ENCODE data around the gene OGDH.
"Not testable (repeated sequence)": the region's sequence is repeated elsewhere in the genome, so short reads cannot be mapped to it uniquely, and the experiment has no call there.

OGDH gene

GRCh38 chr7:44699598-44699997, 93.2 kb downstream of the OGDH start:
- 86% methylated on average over 2 of the region's 2 CpGs for WGBS
- H3K27me3 ChIP-seq (ENCODE audit: insufficient read depth, low read length); H3K9me3 ChIP-seq (ENCODE audit: insufficient read depth, low read depth, low read length); H3K4me1 ChIP-seq (ENCODE audit: insufficient read depth, low read length); H3K27ac ChIP-seq (ENCODE audit: low read depth, low read length); H3K4me3 ChIP-seq (ENCODE audit: low read length); H3K9ac ChIP-seq (ENCODE audit: low read depth, low read length): not testable (repeated sequence)
- H3K36me3 ChIP-seq (ENCODE audit: insufficient read depth, low read length): peaks cover 71% of the 10 kb centered on the region

- Histone ChIP-seq H3K27ac (ENCODE audit: low read depth, low read length) (no peak overlapping the region), H3K9me3 (ENCODE audit: insufficient read depth, low read depth, low read length) (no peaks in the 10 kb centered on the region), H3K4me1 (ENCODE audit: insufficient read depth, low read length) (no peaks in the 10 kb centered on the region), H3K9ac (ENCODE audit: low read depth, low read length) (no peak overlapping the region), H3K36me3 (ENCODE audit: insufficient read depth, low read length) (peaks cover 66% of the 10 kb centered on the region), H3K4me3 (ENCODE audit: low read length) (no peak overlapping the region), H3K27me3 (ENCODE audit: insufficient read depth, low read length) (no peaks in the 10 kb centered on the region)
- WGBS: 92% methylated on average over 8 of the region's 8 CpGs
Observed at GRCh38 chr7:44700322-44700721, 93.9 kb downstream of the OGDH start.

- H3K27me3 ChIP-seq (ENCODE audit: insufficient read depth, low read length); H3K4me3 ChIP-seq (ENCODE audit: low read length); H3K9ac ChIP-seq (ENCODE audit: low read depth, low read length); H3K4me1 ChIP-seq (ENCODE audit: insufficient read depth, low read length); H3K9me3 ChIP-seq (ENCODE audit: insufficient read depth, low read depth, low read length); H3K27ac ChIP-seq (ENCODE audit: low read depth, low read length): not testable (repeated sequence)
- H3K36me3 ChIP-seq (ENCODE audit: insufficient read depth, low read length): peaks cover 55% of the 10 kb centered on the region
- WGBS: 98% methylated on average over 10 of the region's 10 CpGs
Observed at GRCh38 chr7:44703391-44703790, 97.0 kb downstream of the OGDH start.

- Histone ChIP-seq H3K9ac (ENCODE audit: low read depth, low read length) (no peak overlapping the region), H3K27ac (ENCODE audit: low read depth, low read length) (no peak overlapping the region), H3K4me3 (ENCODE audit: low read length) (no peak overlapping the region), H3K36me3 (ENCODE audit: insufficient read depth, low read length) (peaks cover 57% of the 10 kb centered on the region), H3K4me1 (ENCODE audit: insufficient read depth, low read length) (no peaks in the 10 kb centered on the region), H3K9me3 (ENCODE audit: insufficient read depth, low read depth, low read length) (no peaks in the 10 kb centered on the region), H3K27me3 (ENCODE audit: insufficient read depth, low read length) (no peaks in the 10 kb centered on the region)
- 100% methylated on average over 1 of the region's 1 CpG for WGBS
Observed at GRCh38 chr7:44703921-44704320, 97.5 kb downstream of the OGDH start.

GRCh38 chr7:44705434-44705833, 99.0 kb downstream of the OGDH start:
- 98% methylated on average over 3 of the region's 3 CpGs for WGBS
- Histone ChIP-seq H3K27ac (ENCODE audit: low read depth, low read length) (no peak overlapping the region), H3K27me3 (ENCODE audit: insufficient read depth, low read length) (no peaks in the 10 kb centered on the region), H3K9me3 (ENCODE audit: insufficient read depth, low read depth, low read length) (no peaks in the 10 kb centered on the region), H3K4me3 (ENCODE audit: low read length) (no peak overlapping the region), H3K36me3 (ENCODE audit: insufficient read depth, low read length) (peaks cover 52% of the 10 kb centered on the region), H3K9ac (ENCODE audit: low read depth, low read length) (no peak overlapping the region), H3K4me1 (ENCODE audit: insufficient read depth, low read length) (no peaks in the 10 kb centered on the region)

- no peak overlapping the region for H3K27ac ChIP-seq (ENCODE audit: low read depth, low read length)
Observed at GRCh38 chr7:44706788-44707557, 100.5 kb downstream of the OGDH start.

GRCh38 chr7:44707558-44708230, 101.3 kb downstream of the OGDH start:
- Histone ChIP-seq H3K9me3 (ENCODE audit: insufficient read depth, low read depth, low read length) (no peaks in the 10 kb centered on the region), H3K4me1 (ENCODE audit: insufficient read depth, low read length) (no peaks in the 10 kb centered on the region), H3K4me3 (ENCODE audit: low read length) (no peak overlapping the region), H3K27ac (ENCODE audit: low read depth, low read length) (no peak overlapping the region), H3K36me3 (ENCODE audit: insufficient read depth, low read length) (peaks cover 41% of the 10 kb centered on the region), H3K9ac (ENCODE audit: low read depth, low read length) (no peak overlapping the region), H3K27me3 (ENCODE audit: insufficient read depth, low read length) (no peaks in the 10 kb centered on the region)
- 95% methylated on average over 21 of the region's 21 CpGs for WGBS

More at GRCh38 chr7:44706788-44707557, 100.5 kb downstream of the OGDH start:
- WGBS: 96% methylated on average over 20 of the region's 20 CpGs
- Histone ChIP-seq H3K4me3 (ENCODE audit: low read length) (no peak overlapping the region), H3K4me1 (ENCODE audit: insufficient read depth, low read length) (no peaks in the 10 kb centered on the region), H3K9me3 (ENCODE audit: insufficient read depth, low read depth, low read length) (no peaks in the 10 kb centered on the region), H3K27me3 (ENCODE audit: insufficient read depth, low read length) (no peaks in the 10 kb centered on the region), H3K36me3 (ENCODE audit: insufficient read depth, low read length) (peaks cover 44% of the 10 kb centered on the region), H3K9ac (ENCODE audit: low read depth, low read length) (no peak overlapping the region)

GRCh38 chr7:44709011-44709915, 102.8 kb downstream of the OGDH start:
- H3K4me1 ChIP-seq (ENCODE audit: insufficient read depth, low read length): no peaks in the 10 kb centered on the region
- no peak overlapping the region for H3K4me3 ChIP-seq (ENCODE audit: low read length)
- no peak overlapping the region for H3K9ac ChIP-seq (ENCODE audit: low read depth, low read length)
- no peaks in the 10 kb centered on the region for H3K27me3 ChIP-seq (ENCODE audit: insufficient read depth, low read length)
- H3K27ac ChIP-seq (ENCODE audit: low read depth, low read length): no peak overlapping the region
- H3K36me3 ChIP-seq (ENCODE audit: insufficient read depth, low read length): peaks cover 31% of the 10 kb centered on the region
- 95% methylated on average over 19 of the region's 19 CpGs for WGBS
- H3K9me3 ChIP-seq (ENCODE audit: insufficient read depth, low read depth, low read length): no peaks in the 10 kb centered on the region

- H3K4me1 ChIP-seq (ENCODE audit: insufficient read depth, low read length): no peaks in the 10 kb centered on the region
- no peaks in the 10 kb centered on the region for H3K9me3 ChIP-seq (ENCODE audit: insufficient read depth, low read depth, low read length)
- no peak overlapping the region for H3K4me3 ChIP-seq (ENCODE audit: low read length)
- no peaks in the 10 kb centered on the region for H3K27me3 ChIP-seq (ENCODE audit: insufficient read depth, low read length)
- no peak overlapping the region for H3K9ac ChIP-seq (ENCODE audit: low read depth, low read length)
- no peak overlapping the region for H3K27ac ChIP-seq (ENCODE audit: low read depth, low read length)
- H3K36me3 ChIP-seq (ENCODE audit: insufficient read depth, low read length): peaks cover 28% of the 10 kb centered on the region
- WGBS: 95% methylated on average over 10 of the region's 10 CpGs
Observed at GRCh38 chr7:44709945-44710596, 103.6 kb downstream of the OGDH start.

- no peak overlapping the region for H3K4me3 ChIP-seq (ENCODE audit: low read length)
- no peak overlapping the region for H3K9ac ChIP-seq (ENCODE audit: low read depth, low read length)
- H3K4me1 ChIP-seq (ENCODE audit: insufficient read depth, low read length): no peaks in the 10 kb centered on the region
- H3K36me3 ChIP-seq (ENCODE audit: insufficient read depth, low read length): peaks cover 26% of the 10 kb centered on the region
- H3K27me3 ChIP-seq (ENCODE audit: insufficient read depth, low read length): no peaks in the 10 kb centered on the region
- WGBS: 88% methylated on average over 5 of the region's 5 CpGs
- no peaks in the 10 kb centered on the region for H3K9me3 ChIP-seq (ENCODE audit: insufficient read depth, low read depth, low read length)
- no peak overlapping the region for H3K27ac ChIP-seq (ENCODE audit: low read depth, low read length)
Observed at GRCh38 chr7:44711528-44711927, 105.1 kb downstream of the OGDH start.
